ENCODE results near the gene ZC3H18. TPM values are rescaled to one million over a fixed set of nuclear protein-coding genes. Genes with fewer than 3 reads are reported as not detected.

The ZC3H18 gene
- total RNA-seq, 1 donor from 2014 or later, result 46.9 TPM

DNA sequence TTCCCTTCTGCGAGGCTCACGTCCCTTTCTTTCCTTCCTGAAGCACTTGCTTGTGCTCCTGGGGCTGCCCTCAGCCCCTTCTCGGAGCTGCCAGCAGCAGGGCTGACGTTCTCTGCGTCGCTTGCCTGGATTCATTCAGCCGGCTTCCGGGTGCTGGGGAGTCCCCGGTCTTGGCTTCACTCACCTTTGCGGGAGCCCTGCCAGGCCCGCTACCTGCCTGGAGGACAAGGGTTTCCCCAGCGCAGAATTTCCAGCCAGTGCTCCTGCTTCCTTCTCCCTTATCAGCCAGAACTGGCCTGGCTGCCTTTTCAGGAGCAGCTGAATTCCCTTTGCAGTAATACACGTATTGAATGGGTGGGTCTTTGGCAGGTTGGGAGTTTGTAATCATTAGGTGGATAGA lies 46.1 kb downstream of the ZC3H18 start:
- intact Hi-C loops (cut with DNase I), result no loop called here
- ATAC-seq, result no peak
- no peak for DNase-seq (ENCODE audit: low spot score)

DNA sequence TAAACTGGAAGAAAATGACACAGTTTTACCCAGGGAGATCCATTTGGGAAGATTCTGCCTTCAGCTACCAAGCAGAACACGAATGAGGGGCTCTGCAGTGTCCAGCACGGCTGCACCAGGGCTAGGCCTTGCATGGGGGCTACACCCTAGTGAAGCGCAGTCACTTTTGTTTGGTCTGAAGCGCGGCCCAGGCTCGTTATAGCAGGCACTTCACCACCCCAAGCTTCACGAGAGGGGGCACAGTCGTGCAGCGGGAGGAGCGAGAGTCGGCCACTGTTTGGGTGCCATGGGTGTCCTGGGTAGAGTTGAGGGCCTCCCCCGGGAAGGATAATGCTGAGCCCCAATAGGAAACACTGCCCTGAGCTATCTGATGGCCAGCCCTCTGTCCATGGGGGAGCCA lies 46.5 kb downstream of the ZC3H18 start:
- ATAC-seq (no peak), DNase-seq (ENCODE audit: low spot score) (no peak)
- intact Hi-C loops (cut with DNase I), result no loop called here

DNA sequence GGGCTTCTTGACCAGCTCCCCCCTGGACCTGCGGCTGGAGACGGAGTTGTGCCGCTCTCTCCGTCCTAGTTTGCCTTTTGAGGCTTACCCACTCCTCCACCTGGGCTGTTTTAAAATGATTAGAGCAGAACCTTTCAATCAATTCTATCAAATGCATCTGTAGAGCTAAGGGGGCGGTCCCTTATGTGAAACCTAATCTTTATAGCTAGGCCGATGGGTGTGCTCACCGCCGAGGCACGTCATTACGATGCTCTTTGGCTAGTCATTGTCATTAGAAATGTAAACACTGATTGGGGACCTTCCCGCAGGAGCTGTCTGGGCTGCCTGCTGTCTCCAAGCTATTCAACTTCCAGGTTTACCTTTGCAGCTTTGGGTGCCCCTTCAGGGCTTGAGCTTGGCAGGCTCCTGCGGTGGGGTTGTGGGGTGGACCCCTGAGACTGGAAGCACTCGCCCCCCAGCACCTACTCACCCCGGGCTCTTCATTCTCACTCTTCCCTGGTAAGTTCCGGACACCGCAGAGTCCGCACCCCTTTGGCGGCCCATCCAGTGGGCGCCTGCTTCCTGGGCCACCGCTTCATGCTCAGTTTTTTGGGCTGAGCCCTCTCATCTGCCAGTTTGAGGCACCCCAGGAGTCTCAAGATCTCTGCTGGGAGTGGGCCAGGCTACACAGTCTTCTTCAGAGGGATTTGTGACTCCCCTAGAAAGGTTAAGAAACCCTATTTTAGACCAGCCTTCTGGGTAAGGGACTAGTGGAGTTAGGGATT lies 47.2 kb downstream of the ZC3H18 start:
- intact Hi-C loops (cut with DNase I), result no loop called here
- DNase-seq (ENCODE audit: low spot score) (no peak), ATAC-seq (no peak)

- no peak for DNase-seq (ENCODE audit: low spot score)
- ATAC-seq, result no peak
- intact Hi-C loops (cut with DNase I), result no loop called here
These were observed 48.2 kb downstream of the ZC3H18 start for GRCh38 chr16:88618182-88618955.

GRCh38 chr16:88618956-88619667 lies 48.9 kb downstream of the ZC3H18 start:
- DNase-seq (ENCODE audit: low spot score) (no peak), ATAC-seq (no peak)
- intact Hi-C loops (cut with DNase I), result no loop called here

DNA sequence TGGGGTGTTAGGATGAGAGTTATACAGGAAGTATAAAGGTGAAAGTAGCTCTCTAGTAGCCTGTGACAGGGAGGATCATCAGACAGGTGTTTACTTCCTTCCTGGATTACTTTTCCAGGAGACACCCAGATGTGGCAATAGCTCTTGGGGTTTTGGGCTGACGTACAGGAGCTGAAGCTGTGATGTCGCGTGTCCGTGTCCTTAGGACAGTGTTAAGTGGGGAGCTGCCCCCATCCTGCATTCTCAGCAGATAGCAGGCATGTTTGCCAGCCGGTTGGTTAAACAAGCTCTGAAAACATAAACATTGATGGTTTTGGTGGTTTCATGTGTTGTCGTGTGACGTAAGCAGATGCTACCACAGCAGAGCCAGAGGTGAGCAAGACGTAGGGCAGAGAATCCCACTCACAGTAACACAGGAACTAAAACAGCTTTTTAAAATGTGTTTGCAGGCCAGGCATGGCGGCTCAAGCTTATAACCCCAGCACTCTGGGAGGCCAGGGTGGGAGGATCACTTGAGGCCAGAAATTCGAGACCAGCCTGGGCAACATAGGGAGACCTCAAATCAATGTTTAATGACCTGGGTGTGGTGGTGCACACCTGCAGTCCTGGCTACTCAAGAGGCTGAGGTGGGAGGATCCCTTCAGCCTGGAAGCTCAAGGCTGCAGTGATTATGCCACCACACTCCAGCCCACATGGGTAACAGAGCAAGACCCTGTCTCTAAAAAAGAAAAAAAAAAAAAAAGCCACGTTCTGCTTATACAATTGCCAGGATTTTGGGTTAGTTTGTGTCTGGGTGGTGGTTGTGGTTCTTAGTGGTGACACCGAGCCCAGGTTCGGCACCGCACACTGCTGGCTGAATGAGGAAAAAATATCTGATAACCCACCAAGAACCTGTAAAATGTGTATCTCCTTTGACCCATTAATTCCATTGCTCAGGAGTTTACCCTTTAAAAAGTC lies 49.9 kb downstream of the ZC3H18 start:
- intact Hi-C loops (cut with DNase I), result no loop called here
- DNase-seq (ENCODE audit: low spot score) (no peak), ATAC-seq (no peak)

DNA sequence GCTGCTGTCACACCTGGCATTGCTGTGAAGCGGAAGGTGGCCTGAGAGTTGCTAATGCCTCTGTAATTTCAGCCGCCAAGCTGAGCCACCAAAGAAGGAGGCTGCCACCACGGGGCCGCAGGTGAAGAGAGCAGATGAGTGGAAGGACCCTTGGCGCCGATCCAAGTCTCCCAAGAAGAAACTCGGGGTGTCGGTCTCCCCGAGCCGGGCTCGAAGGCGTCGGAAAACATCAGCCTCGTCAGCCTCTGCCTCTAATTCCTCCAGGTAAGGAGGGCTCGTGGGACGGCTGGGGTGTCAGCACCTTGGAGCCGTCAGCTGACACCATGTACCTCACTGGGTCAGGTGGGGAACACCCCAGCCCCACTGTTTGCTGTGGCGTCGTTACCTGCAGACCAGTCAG lies 51.9 kb downstream of the ZC3H18 start:
- DNase-seq (ENCODE audit: low spot score) (no peak), ATAC-seq (no peak)
- intact Hi-C loops (cut with DNase I), result no loop called here

- no peak for ATAC-seq
- intact Hi-C loops (cut with DNase I), result no loop called here
These were observed 52.7 kb downstream of the ZC3H18 start for GRCh38 chr16:88622866-88623265.

GRCh38 chr16:88623858-88624257 lies 53.7 kb downstream of the ZC3H18 start:
- DNase-seq (ENCODE audit: low spot score), result no peak
- ATAC-seq, result no peak
- intact Hi-C loops (cut with DNase I), result no loop called here

More at GRCh38 chr16:88622866-88623265, 52.7 kb downstream of the ZC3H18 start:
- DNase-seq (ENCODE audit: low spot score), result no peak

DNA sequence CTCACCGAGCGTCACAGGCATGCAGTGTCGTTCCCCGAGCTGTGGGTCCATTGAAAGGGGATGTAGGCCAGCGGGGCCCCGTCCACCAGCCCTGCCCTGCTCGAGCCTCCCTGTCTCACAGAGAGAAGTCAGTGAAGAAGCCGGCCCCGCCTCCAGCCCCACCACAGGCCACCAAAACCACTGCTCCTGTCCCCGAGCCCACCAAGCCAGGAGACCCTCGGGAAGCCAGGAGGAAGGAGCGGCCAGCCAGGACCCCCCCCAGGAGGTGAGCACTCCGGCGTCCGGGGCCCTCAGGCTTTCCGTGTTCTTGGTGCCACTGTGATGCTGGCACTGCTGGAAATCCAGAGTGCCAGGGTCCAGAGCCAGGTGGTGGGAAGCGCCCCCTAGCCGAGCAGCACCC lies 54.3 kb downstream of the ZC3H18 start:
- DNase-seq (ENCODE audit: low spot score) (no peak), ATAC-seq (no peak)
- intact Hi-C loops (cut with DNase I), result no loop called here

- DNase-seq (ENCODE audit: low spot score), result no peak
- intact Hi-C loops (cut with DNase I), result no loop called here
- no peak for ATAC-seq
These were observed 54.9 kb downstream of the ZC3H18 start for GRCh38 chr16:88624977-88625576.

GRCh38 chr16:88626646-88627045 lies 56.4 kb downstream of the ZC3H18 start:
- ATAC-seq (no peak), DNase-seq (ENCODE audit: low spot score) (no peak)
- intact Hi-C loops (cut with DNase I), result loop anchor here (1.0 kb wide), 1 partner anchor 46 kb away; no protein-coding TSS in a partner anchor

DNA sequence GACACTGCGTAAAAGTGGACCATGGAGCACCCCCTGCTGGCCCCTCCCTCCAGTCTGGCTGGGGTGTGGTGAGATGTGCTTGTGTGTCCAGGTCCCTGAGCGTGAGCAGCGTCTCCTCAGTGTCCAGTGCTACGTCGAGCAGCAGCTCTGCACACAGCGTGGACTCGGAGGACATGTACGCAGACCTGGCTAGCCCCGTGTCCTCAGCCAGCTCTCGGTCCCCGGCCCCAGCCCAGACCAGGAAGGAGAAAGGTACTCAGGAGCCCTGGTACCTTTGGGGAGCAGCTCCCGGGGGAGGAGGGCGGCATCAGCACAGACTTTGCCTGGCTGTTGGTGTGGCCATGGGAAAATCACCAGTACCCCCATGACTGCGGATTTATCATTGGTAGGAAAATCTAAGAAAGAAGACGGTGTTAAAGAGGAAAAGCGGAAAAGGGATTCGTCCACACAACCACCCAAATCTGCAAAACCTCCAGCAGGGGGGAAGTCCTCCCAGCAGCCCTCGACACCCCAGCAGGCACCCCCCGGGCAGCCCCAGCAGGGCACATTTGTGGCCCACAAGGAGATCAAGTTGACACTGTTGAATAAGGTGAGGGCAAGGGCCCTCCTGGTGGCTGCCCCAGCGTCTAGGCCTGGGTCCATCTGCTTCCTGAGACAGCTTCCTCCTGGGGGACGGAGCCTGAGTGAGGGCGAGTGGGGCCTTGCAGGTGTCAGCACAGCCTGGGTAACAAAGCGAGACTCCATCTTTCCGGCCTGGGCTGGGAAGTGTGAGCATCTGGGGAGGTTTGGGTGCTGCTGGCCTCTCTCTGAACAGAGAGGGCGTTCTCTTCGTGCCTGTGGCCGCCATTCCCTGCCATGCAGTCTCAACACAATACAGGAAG lies 57.6 kb downstream of the ZC3H18 start:
- intact Hi-C loops (cut with DNase I), result no loop called here
- no peak for DNase-seq (ENCODE audit: low spot score)
- ATAC-seq, result no peak

GRCh38 chr16:88628512-88628974 lies 58.3 kb downstream of the ZC3H18 start:
- ATAC-seq (no peak), DNase-seq (ENCODE audit: low spot score) (no peak)
- intact Hi-C loops (cut with DNase I), result no loop called here

DNA sequence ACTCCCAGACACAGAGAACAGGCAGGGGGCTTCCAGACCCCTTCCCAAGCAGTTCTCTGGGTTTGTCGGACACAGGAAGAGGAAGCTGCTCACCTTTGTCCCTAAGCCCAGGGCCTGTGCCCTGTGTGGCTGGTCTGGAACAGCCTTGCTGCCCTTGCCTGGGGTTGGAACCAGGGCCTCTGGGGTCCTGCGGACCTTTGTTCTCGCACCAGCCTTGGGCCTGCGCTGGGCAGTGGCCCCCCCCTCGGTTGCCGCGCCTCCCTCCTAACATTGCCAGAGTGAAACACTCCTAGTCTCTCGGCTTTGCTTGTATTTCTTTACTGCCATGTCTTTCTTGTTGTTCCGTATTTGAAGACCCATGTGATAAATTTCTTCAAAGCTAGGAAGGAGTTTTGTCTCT lies 59.6 kb downstream of the ZC3H18 start:
- DNase-seq (ENCODE audit: low spot score), result no peak
- ATAC-seq, result no peak
- intact Hi-C loops (cut with DNase I), result no loop called here

- DNase-seq (ENCODE audit: low spot score) (no peak), ATAC-seq (no peak)
- intact Hi-C loops (cut with DNase I), result no loop called here
These were observed 60.2 kb downstream of the ZC3H18 start for GRCh38 chr16:88630433-88630832.

DNA sequence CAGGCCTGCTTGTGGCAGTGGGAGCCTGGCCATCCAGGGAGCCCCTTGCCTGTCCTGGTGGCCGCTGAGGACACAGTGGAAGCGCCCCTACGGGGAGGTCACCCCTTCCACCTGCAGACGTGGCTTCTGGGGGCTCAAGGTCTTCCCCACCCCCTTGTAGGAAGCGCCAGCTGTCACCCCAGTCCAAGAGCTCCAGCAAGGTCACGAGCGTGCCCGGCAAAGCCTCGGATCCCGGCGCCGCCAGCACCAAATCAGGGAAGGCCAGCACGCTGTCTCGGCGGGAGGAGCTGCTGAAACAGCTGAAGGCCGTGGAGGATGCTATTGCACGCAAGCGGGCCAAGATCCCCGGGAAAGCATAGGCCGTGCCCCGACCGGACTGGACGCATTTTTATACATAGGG lies 60.7 kb downstream of the ZC3H18 start:
- DNase-seq (ENCODE audit: low spot score), result no peak
- ATAC-seq, result no peak
- intact Hi-C loops (cut with DNase I), result no loop called here

Data from sciatic nerve (tissue), 2 donors.